Measurements from ENCODE around the gene OCIAD2.

DNA sequence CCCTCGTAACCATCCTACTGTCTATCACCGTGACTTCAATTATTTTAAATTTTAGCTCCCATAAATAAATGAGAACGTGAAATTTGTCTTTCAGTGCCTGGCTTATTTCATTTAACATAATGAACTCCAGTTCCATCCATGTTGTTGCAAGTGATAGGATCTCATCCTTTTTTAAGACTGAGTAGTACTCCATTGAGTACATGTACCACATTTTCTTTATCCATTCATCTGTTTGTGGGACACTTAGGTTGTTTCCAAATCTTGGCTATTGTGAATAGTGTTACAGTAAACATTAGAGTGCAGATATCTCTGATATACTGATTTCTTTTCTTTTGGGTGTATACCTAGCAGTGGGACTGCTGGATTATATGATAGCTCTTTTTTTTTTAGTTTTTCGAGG lies 42.8 kb downstream of the OCIAD2 start:
- no peak for TF ChIP-seq EZH2 (IDR thresholded peaks at IDR 0.05; ENCODE audit: low read length, unreplicated experiment)
- TF ChIP-seq, protein P1, sequence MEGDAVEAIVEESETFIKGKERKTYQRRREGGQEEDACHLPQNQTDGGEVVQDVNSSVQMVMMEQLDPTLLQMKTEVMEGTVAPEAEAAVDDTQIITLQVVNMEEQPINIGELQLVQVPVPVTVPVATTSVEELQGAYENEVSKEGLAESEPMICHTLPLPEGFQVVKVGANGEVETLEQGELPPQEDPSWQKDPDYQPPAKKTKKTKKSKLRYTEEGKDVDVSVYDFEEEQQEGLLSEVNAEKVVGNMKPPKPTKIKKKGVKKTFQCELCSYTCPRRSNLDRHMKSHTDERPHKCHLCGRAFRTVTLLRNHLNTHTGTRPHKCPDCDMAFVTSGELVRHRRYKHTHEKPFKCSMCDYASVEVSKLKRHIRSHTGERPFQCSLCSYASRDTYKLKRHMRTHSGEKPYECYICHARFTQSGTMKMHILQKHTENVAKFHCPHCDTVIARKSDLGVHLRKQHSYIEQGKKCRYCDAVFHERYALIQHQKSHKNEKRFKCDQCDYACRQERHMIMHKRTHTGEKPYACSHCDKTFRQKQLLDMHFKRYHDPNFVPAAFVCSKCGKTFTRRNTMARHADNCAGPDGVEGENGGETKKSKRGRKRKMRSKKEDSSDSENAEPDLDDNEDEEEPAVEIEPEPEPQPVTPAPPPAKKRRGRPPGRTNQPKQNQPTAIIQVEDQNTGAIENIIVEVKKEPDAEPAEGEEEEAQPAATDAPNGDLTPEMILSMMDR (conservative IDR thresholded peaks at IDR 0.05; ENCODE audit: low read depth, low read length), result no peak
